GM18861 (cell line): ENCODE measurements around the gene SNN.

Experiments
- ATAC-seq: cut with Tn5 transposase; IDR thresholded peaks from one replicate; pipeline ENCODE4 v1.9.1; 2021; ENCODE audit not compliant: unreplicated experiment

The SNN gene

GRCh38 chr16:11667824-11668622 is at the start of gene SNN:
TSS of gene SNN (plus strand) at chr16:11668455. CDS start at chr16:11676060, 7,605 bp downstream.
- ATAC-seq, result no peak

GRCh38 chr16:11619327-11619851 is 48.9 kb upstream of the SNN start:
- ATAC-seq, result peak; percentile 71

DNA sequence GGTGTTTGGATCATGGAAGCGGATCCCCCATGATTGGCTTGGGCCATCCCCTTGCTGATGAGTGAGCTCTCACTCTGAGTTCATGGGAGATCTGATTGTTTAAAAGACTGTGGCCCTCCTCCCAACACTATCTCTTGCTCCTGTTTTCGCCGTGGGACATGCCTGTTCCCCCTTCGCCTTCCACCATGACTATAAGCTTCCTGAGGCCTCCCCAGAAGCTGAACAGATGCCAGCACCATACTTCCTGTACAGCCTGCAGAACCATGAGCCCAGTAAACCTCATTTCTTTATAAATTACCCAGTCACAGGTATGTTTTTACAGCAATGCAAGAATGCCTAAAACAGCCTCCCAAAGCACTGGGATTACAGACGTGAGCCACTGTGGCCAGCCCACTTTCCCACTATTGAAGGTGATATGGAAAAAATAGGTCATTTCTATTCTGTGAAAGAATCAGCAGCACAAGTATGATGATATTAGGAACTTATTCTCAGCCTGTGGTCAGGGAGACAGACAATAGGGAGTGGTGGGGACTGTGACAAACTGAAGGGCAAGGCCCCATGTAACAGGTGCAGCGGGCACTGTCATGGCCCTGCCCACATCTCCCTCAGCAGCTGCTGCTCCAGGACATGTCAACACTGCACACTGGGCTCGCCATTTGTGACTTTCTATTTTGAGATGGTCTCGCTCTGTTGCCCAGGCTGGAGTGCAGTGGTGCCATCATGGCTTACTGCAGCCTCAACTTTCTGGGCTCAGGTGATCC is 47.8 kb upstream of the SNN start:
- ATAC-seq, result no peak

DNA sequence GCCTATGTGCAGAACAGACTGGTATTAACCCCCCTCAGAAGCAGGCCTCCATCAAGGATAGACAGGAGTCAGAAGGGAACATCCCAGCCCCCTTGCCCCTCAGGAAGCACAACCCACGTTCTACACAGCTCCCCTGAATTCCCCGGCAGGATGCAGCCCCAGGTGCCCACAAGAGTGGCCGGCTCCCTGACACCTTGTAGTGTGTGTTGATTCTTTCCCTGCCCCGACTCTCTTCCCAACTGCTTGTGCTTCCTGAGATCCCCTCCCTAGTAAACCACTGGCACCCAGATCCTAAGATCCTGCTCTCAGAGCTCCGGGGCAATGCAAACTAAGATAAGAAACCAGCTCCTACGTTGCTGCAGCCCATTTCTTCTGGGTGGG is 46.7 kb upstream of the SNN start:
- no peak for ATAC-seq

GRCh38 chr16:11621920-11622651 is 46.2 kb upstream of the SNN start:
- no peak for ATAC-seq

GRCh38 chr16:11624205-11624604 is 44.0 kb upstream of the SNN start:
- ATAC-seq, result no peak

DNA sequence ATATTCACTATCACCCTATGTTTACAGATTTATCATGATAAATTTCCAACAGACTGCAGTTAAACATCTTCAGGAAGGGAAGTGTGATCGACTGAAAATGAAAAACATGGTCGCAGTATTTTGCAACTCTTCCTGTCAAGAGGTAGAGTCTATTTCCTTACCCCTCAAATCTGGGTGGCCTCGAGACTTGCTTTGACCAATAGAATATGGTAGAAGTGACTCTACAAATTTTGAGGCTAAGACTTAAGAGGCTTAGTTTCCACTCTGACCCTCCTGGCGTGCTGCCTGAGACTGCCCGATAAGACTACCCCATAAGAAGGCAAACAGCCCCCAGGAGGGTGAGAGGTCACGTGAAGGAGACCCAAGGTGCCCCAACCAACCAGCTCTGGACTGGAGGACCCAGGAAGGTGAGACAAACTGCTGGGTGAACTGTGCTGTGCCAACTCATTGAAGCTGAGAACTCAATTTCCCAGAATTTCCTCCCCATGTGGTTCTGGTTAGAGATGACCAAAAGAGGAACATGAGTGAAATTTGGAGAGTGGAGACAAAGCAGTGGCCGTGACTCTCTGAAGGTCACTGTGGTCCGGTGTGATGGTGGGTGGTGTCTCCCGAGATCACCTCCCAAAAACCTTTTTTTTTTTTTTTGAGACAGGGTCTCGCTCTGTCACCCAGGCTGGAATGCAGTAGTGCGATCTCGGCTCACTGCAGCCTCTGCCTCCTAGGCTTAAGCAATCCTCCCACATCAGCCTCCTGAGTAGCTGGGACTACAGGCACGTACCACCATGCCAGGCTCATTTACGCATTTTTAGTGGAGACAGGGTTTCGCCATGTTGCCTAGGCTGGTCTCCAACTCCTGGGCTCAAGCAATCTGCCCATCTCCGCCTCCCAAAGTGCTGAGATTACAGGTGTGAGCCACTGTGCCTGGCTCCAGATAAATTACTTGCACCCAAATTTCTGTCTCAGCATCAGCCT is 43.3 kb upstream of the SNN start:
- ATAC-seq, result no peak

- ATAC-seq, result no peak
Observed at GRCh38 chr16:11625769-11626168, 42.5 kb upstream of the SNN start.

DNA sequence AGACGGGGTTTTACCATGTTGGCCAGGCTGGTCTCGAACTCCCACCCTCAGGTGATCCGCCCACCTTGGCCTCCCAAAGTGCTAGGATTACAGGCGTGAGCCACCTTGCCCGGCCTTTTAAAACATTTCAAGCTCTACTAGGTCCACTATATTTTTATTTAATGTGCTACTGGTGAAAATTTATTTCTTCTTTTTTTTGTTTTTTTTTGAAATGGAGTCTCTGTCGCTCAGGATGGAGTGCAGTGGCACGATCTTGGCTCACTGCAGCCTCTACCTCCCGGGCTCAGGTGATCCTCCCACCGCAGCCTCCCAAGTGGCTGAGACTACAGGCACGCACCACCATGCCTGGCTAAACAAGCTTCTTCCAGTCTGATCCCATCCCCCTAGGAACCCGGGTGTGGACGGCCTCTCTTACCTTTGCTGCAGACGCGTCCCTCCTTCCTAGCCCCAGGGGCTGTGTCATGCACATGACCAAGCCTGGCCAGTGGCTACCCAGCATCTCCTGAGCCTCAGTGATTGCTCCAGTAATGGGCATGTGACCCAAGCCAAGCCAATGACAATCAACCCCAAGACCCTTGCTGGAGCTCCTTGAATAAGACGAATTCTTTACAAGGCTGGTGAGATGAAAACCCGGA is 41.5 kb upstream of the SNN start:
- no peak for ATAC-seq

DNA sequence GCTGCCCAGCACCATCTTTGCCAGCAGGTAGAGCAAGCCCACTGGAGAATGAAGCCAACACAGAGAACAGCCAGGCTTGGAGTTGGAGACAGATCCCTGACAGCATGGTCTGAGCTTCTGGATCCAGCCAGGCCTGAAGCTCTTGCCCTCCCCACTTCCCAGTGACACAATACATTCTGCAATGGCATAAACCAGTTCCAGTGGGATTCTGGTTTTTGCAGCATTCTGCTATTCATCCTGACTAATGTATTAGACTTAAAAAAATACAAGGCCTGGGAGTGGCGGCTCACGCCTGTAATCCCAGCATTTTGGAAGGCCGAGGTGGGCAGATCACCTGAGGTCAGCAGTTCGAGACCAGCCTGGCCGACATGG is 41.0 kb upstream of the SNN start:
- no peak for ATAC-seq

- ATAC-seq, result no peak
Observed at GRCh38 chr16:11627822-11628457, 40.3 kb upstream of the SNN start.

GRCh38 chr16:11629071-11630030 is 38.9 kb upstream of the SNN start:
- ATAC-seq, result no peak

- no peak for ATAC-seq
Observed at GRCh38 chr16:11630046-11630767, 38.0 kb upstream of the SNN start.

- no peak for ATAC-seq
Observed at GRCh38 chr16:11630768-11631056, 37.5 kb upstream of the SNN start.

- ATAC-seq, result no peak
Observed at GRCh38 chr16:11631214-11631613, 37.0 kb upstream of the SNN start.

DNA sequence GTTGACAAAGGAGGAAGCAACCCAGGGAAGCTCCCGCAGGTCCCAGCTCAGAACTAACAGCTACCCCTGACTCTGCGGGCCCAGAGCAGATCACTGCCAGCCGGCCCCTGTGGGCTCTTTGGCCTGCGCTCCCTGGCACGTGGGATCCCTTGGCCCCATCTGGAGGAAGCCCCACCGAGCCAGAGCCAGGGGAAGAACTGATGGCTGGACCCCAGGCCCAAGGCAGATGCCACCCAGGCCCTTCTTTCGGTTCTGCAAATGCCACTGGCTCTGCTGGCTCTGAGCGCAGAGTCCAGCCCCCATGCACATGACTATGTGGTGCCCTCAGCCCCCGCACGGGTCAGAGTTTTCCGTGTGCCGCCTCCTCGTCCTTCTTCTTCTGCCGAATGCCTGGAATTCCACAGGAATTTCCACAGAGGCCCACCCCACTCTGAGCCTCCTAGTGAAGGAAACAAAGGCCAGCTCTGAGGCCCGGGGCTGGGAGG is 35.8 kb upstream of the SNN start:
- ATAC-seq, result no peak

DNA sequence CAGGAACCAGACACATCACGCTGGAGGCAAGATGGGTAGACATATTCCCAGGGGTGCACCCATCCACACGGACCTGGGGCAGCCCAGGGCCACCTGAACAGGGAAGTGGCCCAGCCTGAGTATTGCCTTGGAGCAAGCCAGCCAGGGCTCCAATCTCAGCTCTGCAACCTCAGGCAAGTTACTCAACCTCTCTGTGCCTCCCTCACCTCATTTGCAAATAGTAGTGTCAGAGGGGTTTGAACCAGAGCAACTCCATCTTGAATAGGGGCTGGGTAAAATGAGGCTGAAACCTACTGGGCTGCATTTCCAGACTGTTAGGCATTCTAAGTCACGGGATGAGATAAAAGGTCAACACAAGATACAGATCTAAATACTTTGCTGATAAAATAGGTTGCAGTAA is 35.1 kb upstream of the SNN start:
- no peak for ATAC-seq

DNA sequence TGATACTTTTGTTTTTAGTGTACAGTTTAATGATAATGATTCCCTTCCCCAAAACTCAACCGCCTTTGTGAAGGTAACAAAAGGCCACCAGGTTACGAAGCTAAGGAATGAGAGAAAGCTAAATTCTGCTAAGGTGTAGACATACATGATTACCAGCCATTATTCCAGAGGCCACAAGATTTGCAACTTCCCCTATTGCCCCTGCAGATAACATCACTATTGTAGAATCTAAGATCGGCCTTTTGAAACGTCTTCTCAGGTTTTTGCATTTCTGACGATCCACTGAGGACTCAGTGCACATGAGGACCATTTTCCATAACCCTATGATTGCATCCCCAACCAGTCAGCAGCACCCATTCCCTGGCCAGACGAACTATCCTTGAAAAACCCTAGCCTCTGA is 33.9 kb upstream of the SNN start:
- ATAC-seq, result no peak
